Left ventricle myocardium inferior (tissue), 1 donor: ENCODE data around the gene MUCL3. TPM values are rescaled to one million over a fixed set of nuclear protein-coding genes. Genes with fewer than 3 reads are reported as not detected.
"Not testable (repeated sequence)": the region's sequence is repeated elsewhere in the genome, so short reads cannot be mapped to it uniquely, and the experiment has no call there.

Experiments
- DNase-seq: peaks from one replicate; pipeline ENCODE4 v3.0.0-alpha.2; 2020
- H3K27ac ChIP-seq: fragments of 200-600 bp; replicated peaks from 2 replicates; pipeline ENCODE4 v1.8.0; 2021
- H3K27me3 ChIP-seq: fragments of 200-600 bp; 2 replicates; pipeline ENCODE4 v1.8.0; 2021; ENCODE audit warnings: low read depth
- H3K36me3 ChIP-seq: fragments of 200-600 bp; 2 replicates; pipeline ENCODE4 v1.8.0; 2021
- H3K4me1 ChIP-seq: fragments of 200-600 bp; 2 replicates; pipeline ENCODE4 v1.8.0; 2021
- H3K4me3 ChIP-seq: fragments of 200-600 bp; 2 replicates; pipeline ENCODE4 v1.8.0; 2021; ENCODE audit warnings: mild to moderate bottlenecking, moderate library complexity
- H3K9me3 ChIP-seq: fragments of 200-600 bp; replicated peaks from 2 replicates; pipeline ENCODE4 v1.8.0; 2021
- intact Hi-C: fragments of 100-400 bp; cut with micrococcal nuclease; formaldehyde crosslinking; loops from one replicate; pipeline ENCODE4 v1.11.0; 2022
- total RNA-seq: library from RNA; stranded (reverse); fragmentation: NEBNext Ultra II Directional; extraction: Animal tissue kit (Norgen Biotek cat#: 25700); gene quantifications from one replicate; pipeline ENCODE4 v1.2.1, GENCODE V29; 2021
- TF ChIP-seq, protein P1 (sequence below): fragments of 200-600 bp; IDR thresholded peaks from 2 replicates; pipeline ENCODE4 v1.8.0; 2021; ENCODE audit warnings: antibody characterized with exemption, mild to moderate bottlenecking, borderline replicate concordance
- donor health status: DM: no; HTN: yes; CAD: no; lungs with severe emphysema.

Gene MUCL3
- total RNA-seq, 1 donor from 2014 or later: not detected

DNA sequence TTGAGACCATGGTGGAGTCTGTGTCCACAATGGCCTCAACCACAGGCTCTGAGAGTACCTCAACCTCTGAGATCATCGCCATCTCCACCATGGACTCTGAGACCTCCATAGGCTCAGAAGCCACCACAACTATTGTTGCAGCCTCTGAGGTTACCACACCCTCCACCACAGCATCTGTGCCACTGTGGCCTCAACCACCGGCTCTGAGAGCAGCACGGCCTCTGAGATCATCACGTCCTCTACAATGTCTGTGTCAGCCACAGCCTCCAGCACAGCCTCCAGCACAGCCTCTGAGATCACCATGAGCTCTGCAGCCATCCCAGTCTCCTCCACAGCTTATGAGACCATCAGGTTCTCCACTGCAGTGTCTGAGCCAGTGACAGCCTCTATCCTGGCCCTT is 23.3 kb downstream of the MUCL3 start:
- TF ChIP-seq, protein P1, sequence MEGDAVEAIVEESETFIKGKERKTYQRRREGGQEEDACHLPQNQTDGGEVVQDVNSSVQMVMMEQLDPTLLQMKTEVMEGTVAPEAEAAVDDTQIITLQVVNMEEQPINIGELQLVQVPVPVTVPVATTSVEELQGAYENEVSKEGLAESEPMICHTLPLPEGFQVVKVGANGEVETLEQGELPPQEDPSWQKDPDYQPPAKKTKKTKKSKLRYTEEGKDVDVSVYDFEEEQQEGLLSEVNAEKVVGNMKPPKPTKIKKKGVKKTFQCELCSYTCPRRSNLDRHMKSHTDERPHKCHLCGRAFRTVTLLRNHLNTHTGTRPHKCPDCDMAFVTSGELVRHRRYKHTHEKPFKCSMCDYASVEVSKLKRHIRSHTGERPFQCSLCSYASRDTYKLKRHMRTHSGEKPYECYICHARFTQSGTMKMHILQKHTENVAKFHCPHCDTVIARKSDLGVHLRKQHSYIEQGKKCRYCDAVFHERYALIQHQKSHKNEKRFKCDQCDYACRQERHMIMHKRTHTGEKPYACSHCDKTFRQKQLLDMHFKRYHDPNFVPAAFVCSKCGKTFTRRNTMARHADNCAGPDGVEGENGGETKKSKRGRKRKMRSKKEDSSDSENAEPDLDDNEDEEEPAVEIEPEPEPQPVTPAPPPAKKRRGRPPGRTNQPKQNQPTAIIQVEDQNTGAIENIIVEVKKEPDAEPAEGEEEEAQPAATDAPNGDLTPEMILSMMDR: no peak
- H3K27me3 ChIP-seq: peaks cover 17% of the 10 kb centered on the region
- H3K36me3 ChIP-seq: no peaks in the 10 kb centered on the region
- no peaks in the 10 kb centered on the region for H3K9me3 ChIP-seq
- no peak overlapping the region for H3K4me3 ChIP-seq
- no peak for DNase-seq
- H3K4me1 ChIP-seq: no peaks in the 10 kb centered on the region
- intact Hi-C loops: no loop called here
- no peak overlapping the region for H3K27ac ChIP-seq

DNA sequence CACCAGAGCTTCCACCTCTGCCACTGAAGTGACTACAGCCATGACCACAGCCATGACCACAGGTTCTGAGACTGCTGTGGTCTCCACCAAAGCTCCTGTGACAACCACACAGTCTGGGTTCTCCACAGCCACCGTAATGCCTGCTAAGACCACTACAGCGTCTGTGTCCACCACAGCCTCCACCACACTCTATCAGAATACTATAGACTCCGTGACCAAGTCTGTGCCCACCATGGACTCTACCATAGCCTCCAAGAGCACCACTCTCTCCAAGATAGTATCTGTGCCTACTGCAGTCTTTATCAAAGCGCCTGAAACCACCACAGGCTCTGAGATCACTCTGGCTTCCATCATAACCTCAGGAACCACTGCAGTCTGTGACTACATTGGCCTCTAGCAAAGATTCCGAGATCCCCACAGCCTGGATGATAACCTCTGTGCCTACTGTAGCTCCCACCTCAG is 24.4 kb downstream of the MUCL3 start:
- intact Hi-C loops: no loop called here
- Histone ChIP-seq H3K9me3 (no peaks in the 10 kb centered on the region), H3K4me3 (no peak overlapping the region), H3K27me3 (peaks cover 7% of the 10 kb centered on the region), H3K27ac (no peak overlapping the region), H3K36me3 (no peaks in the 10 kb centered on the region), H3K4me1 (no peaks in the 10 kb centered on the region)
- DNase-seq: no peak
- TF ChIP-seq, protein P1: no peak

DNA sequence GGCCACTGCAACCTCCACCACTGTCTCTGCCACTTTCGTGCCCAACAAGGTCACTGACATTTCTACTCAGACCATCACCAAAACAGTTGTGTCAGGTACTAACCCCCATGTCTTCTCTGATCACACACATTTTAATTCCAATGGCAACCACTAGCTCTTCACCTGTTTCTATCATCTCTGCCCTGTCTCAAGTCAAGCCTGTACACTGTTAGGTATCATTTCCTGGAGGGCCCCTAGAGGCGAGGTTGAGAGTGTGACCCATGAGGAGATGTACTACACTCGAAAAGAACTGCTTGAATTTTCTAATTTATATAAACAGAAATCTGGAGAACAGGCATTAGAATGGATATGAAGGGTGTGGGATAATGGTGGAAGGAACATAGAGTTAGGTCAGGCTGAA is 25.4 kb downstream of the MUCL3 start:
- intact Hi-C loops: no loop called here
- no peaks in the 10 kb centered on the region for H3K4me1 ChIP-seq
- no peak overlapping the region for H3K27ac ChIP-seq
- TF ChIP-seq, protein P1: no peak
- DNase-seq: no peak
- H3K36me3 ChIP-seq: no peaks in the 10 kb centered on the region
- no peaks in the 10 kb centered on the region for H3K9me3 ChIP-seq
- no peak overlapping the region for H3K4me3 ChIP-seq
- peaks cover 7% of the 10 kb centered on the region for H3K27me3 ChIP-seq

DNA sequence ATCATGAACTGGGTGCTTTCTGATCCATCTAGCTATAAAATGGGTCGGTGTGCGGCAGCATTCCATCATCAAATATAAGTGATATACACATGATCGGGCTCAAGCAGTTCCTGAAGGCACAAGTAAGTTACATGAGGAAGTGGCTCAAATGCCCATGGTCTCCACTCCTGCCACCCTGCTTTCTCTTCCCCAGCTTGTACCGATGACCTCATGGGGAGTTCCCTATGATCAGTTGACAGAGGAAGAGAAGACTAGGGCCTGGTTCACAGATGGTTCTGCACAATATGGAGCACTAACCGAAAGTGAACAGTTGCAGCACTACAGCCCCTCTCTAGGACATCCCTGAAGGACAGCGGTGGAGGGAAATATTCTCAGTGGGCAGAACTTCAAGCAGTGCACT is 28.4 kb downstream of the MUCL3 start:
- H3K9me3 ChIP-seq, H3K4me1 ChIP-seq, H3K36me3 ChIP-seq, H3K27ac ChIP-seq, H3K4me3 ChIP-seq, DNase-seq, intact Hi-C loops: not testable (repeated sequence)
- peaks cover 17% of the 10 kb centered on the region for H3K27me3 ChIP-seq

DNA sequence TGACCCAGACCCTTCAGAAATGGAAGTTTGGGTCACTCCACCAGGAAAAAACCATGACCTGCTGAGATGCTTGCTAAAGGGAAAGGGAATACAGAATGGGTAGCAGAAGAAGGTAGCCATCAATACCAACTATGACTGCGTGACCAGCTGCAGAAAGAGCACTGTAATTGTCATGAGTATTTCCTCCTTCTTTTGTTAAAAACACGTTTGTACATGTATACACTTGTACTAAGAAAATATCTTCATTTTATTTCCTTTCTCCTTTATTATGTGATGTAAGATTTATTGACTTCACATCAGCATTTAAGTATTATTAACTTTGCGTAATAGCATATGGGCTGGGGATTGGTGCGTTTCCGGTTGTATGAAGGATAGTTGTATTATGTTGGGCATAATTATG is 30.2 kb downstream of the MUCL3 start:
- DNase-seq: no peak
- Histone ChIP-seq H3K9me3 (no peaks in the 10 kb centered on the region), H3K4me3 (no peak overlapping the region), H3K4me1 (no peaks in the 10 kb centered on the region), H3K27me3 (peaks cover 13% of the 10 kb centered on the region), H3K27ac (no peak overlapping the region), H3K36me3 (no peaks in the 10 kb centered on the region)
- intact Hi-C loops: no loop called here
- TF ChIP-seq, protein P1: no peak

DNA sequence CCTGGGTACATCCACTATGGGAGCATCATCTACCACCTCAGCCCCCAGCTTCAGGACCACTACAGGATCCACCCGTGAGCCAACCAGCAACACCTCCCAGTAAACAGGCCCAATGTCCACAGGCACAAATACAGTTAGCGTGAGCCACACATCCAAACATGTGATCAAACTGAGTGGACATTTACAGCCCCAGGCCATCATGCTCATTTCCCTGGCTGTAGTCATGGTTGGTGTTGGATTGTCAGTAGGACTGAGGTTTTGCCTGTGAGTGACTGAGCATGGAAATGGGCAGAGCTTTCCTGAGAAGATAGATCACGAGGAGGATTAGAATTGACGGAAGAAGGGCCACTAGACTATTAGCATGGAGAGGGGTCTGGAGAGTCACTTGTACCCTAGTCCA is 32.0 kb downstream of the MUCL3 start:
- Histone ChIP-seq H3K9me3 (no peaks in the 10 kb centered on the region), H3K36me3 (no peaks in the 10 kb centered on the region), H3K27me3 (peaks cover 13% of the 10 kb centered on the region), H3K4me3 (no peak overlapping the region), H3K4me1 (no peaks in the 10 kb centered on the region), H3K27ac (no peak overlapping the region)
- TF ChIP-seq, protein P1: no peak
- DNase-seq: no peak
- intact Hi-C loops: no loop called here
